ENCODE results near the gene DIAPH3. TPM values are rescaled to one million over a fixed set of nuclear protein-coding genes. Genes with fewer than 3 reads are reported as not detected.

DIAPH3 gene
- total and polyA plus RNA-seq, 4 donors, result 4.0 to 7.5 (median 5.6) TPM

GRCh38 chr13:59771272-59771671 is 392.5 kb downstream of the DIAPH3 start:
- H3K36me3 ChIP-seq (ENCODE audit: control insufficient read depth, insufficient read depth, low read length), result no peaks in the 10 kb centered on the region
- H3K4me3 ChIP-seq (ENCODE audit: low read depth, low read length), result no peak overlapping the region

DNA sequence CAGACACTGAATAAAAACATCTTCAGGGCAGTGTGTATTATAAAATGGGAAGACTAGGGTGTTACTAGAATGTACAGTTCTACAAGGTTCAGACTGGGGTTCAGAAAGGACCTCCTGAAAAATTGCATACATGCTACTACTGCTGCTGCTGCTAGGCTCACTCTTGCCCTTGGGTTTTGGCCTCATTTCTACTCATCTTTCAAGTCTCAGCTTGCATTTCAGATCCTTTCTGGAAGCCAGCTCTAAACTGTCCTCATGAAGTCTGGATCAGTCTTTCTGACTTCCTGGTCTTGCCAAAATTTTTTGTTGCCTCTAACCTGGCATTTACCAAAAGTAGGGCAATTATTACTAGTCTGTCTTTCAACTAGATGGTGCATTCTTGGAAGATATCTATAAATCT is 393.3 kb downstream of the DIAPH3 start:
- no peak overlapping the region for H3K4me3 ChIP-seq (ENCODE audit: low read depth, low read length)
- no peaks in the 10 kb centered on the region for H3K36me3 ChIP-seq (ENCODE audit: control insufficient read depth, insufficient read depth, low read length)
- no peak overlapping the region for H3K27ac ChIP-seq (ENCODE audit: low read depth, low read length)
- H3K27me3 ChIP-seq (ENCODE audit: control insufficient read depth, insufficient read depth, low read length), result no peaks in the 10 kb centered on the region
- no peak for DNase-seq (ENCODE audit: low read depth in 4 of 6, low spot score in 6 of 6)
- H3K9me3 ChIP-seq (ENCODE audit: control insufficient read depth, insufficient read depth, low read length), result no peaks in the 10 kb centered on the region
- no peaks in the 10 kb centered on the region for H3K4me1 ChIP-seq (ENCODE audit: control insufficient read depth, insufficient read depth, low read length)

More at GRCh38 chr13:59771272-59771671, 392.5 kb downstream of the DIAPH3 start:
- Histone ChIP-seq H3K27ac (ENCODE audit: low read depth, low read length) (no peak overlapping the region), H3K4me1 (ENCODE audit: control insufficient read depth, insufficient read depth, low read length) (no peaks in the 10 kb centered on the region), H3K9me3 (ENCODE audit: control insufficient read depth, insufficient read depth, low read length) (no peaks in the 10 kb centered on the region), H3K27me3 (ENCODE audit: control insufficient read depth, insufficient read depth, low read length) (no peaks in the 10 kb centered on the region)
- peak in 1 of 6 donors; percentile 51 for DNase-seq (ENCODE audit: low read depth in 4 of 6, low spot score in 6 of 6)

- Histone ChIP-seq H3K9me3 (ENCODE audit: control insufficient read depth, insufficient read depth, low read length) (no peaks in the 10 kb centered on the region), H3K4me3 (ENCODE audit: low read depth, low read length) (no peak overlapping the region), H3K27ac (ENCODE audit: low read depth, low read length) (no peak overlapping the region), H3K4me1 (ENCODE audit: control insufficient read depth, insufficient read depth, low read length) (no peaks in the 10 kb centered on the region), H3K27me3 (ENCODE audit: control insufficient read depth, insufficient read depth, low read length) (no peaks in the 10 kb centered on the region), H3K36me3 (ENCODE audit: control insufficient read depth, insufficient read depth, low read length) (no peaks in the 10 kb centered on the region)
- 88% methylated on average over 1 of the region's 1 CpG for WGBS (ENCODE audit: insufficient coverage)
- no peak for DNase-seq (ENCODE audit: low read depth in 4 of 6, low spot score in 6 of 6)
These were observed 397.5 kb downstream of the DIAPH3 start for GRCh38 chr13:59766236-59766635.

DNA sequence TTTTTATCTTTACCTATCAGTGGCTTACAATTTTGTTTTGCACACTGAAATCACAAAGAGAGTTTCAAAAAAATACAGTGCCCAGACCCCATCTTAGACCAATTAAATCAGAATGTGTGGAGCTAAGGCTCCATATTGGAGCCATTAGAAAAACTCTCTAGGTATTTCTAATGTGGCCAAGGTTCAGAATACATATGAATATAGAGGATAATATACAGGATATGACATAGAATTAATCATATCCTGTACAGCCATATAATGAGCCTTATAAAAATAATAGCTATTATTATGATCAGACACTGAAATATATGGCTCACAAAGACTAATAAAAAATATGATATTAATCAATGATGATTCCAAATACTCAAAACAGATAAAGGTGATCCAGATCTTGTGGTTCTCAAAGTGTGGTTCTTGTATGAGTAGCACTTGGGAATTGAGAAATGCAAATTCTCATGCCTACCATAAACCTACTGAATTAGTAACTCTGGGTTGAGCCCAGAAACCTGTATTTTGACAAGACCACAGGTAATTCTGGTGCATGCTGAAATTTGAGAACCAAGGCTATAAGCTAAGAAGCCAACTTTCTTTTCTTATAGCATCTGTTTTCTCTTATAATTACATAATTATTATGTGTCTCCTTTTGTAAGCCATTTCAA is 408.0 kb downstream of the DIAPH3 start:
- no peaks in the 10 kb centered on the region for H3K9me3 ChIP-seq (ENCODE audit: control insufficient read depth, insufficient read depth, low read length)
- H3K27me3 ChIP-seq (ENCODE audit: control insufficient read depth, insufficient read depth, low read length), result no peaks in the 10 kb centered on the region
- H3K27ac ChIP-seq (ENCODE audit: low read depth, low read length), result no peak overlapping the region
- H3K4me1 ChIP-seq (ENCODE audit: control insufficient read depth, insufficient read depth, low read length), result peaks cover 2% of the 10 kb centered on the region
- no peaks in the 10 kb centered on the region for H3K36me3 ChIP-seq (ENCODE audit: control insufficient read depth, insufficient read depth, low read length)
- no peak for DNase-seq (ENCODE audit: low read depth in 4 of 6, low spot score in 6 of 6)
- no peak overlapping the region for H3K4me3 ChIP-seq (ENCODE audit: low read depth, low read length)

DNA sequence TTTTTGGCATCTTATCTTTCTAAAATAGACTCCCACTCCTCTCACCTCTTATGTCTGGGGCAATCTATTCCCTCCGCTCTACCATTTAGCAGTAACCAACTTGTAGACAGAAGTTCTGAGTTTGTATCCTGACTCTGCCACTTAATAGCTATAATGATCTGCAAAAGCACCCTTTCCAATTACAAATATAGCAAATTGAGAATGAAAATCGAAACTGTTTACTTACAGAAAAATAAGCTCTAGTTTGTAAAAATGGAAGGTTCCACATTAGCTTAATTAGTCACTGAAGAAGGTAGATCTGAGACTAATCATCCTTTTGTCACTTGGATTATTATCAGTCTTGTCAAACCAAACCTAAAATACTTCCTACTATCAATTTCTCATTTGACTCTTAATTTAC is 409.3 kb downstream of the DIAPH3 start:
- Histone ChIP-seq H3K9me3 (ENCODE audit: control insufficient read depth, insufficient read depth, low read length) (no peaks in the 10 kb centered on the region), H3K4me1 (ENCODE audit: control insufficient read depth, insufficient read depth, low read length) (peaks cover 3% of the 10 kb centered on the region), H3K27me3 (ENCODE audit: control insufficient read depth, insufficient read depth, low read length) (no peaks in the 10 kb centered on the region), H3K36me3 (ENCODE audit: control insufficient read depth, insufficient read depth, low read length) (no peaks in the 10 kb centered on the region), H3K4me3 (ENCODE audit: low read depth, low read length) (no peak overlapping the region), H3K27ac (ENCODE audit: low read depth, low read length) (no peak overlapping the region)
- WGBS (ENCODE audit: insufficient coverage), result 100% methylated on average over 1 of the region's 2 CpGs
- DNase-seq (ENCODE audit: low read depth in 4 of 6, low spot score in 6 of 6), result no peak

DNA sequence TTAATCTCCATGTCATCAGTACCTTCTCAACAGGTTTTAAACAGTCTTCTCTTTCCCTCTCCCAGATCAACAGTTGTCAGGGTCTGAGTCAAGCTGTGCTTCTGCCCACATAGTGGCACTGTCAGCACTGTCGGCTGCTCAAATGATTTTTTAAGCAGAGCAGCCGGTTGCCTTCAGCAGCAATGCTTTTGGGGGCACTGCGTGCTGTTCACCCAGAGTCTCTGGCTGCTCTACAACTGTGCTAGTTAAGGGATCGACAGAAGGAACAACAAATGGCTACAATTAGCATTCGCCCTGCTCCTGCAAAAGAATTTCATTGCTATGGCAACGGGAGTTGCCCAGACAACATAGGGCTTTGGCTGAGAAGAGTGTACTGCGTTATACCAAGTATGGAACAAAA is 412.9 kb downstream of the DIAPH3 start:
- Histone ChIP-seq H3K9me3 (ENCODE audit: control insufficient read depth, insufficient read depth, low read length) (no peaks in the 10 kb centered on the region), H3K4me3 (ENCODE audit: low read depth, low read length) (peak overlapping the region; percentile 26)

DNA sequence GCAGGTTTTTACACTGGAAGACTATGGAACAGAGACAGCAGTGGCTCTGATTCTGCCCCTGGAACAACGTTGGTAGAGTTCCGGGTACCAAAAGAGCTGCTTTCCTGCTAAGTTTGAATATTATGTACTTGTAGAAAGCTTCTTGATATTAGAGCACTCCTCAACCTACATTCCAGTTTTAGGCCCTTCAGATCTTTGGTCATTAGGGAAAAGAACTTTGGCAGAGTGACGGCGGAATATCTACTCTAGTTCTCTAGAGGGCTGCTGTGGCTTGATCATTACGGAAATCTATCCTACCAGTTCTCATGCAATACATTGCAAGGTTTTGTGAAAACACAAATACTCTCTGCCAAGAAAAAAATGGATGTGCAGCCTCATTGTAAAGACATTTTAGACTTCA is 415.7 kb downstream of the DIAPH3 start:
- no peaks in the 10 kb centered on the region for H3K36me3 ChIP-seq (ENCODE audit: control insufficient read depth, insufficient read depth, low read length)
- no peak overlapping the region for H3K4me3 ChIP-seq (ENCODE audit: low read depth, low read length)
- peaks cover 3% of the 10 kb centered on the region for H3K4me1 ChIP-seq (ENCODE audit: control insufficient read depth, insufficient read depth, low read length)
- no CpG with 5 or more reads among the region's 5 CpGs for WGBS (ENCODE audit: insufficient coverage)
- H3K9me3 ChIP-seq (ENCODE audit: control insufficient read depth, insufficient read depth, low read length), result no peaks in the 10 kb centered on the region
- H3K27ac ChIP-seq (ENCODE audit: low read depth, low read length), result no peak overlapping the region
- no peak for DNase-seq (ENCODE audit: low read depth in 4 of 6, low spot score in 6 of 6)
- H3K27me3 ChIP-seq (ENCODE audit: control insufficient read depth, insufficient read depth, low read length), result no peaks in the 10 kb centered on the region

More for the DNA sequence above, 412.9 kb downstream of the DIAPH3 start:
- Histone ChIP-seq H3K36me3 (ENCODE audit: control insufficient read depth, insufficient read depth, low read length) (no peaks in the 10 kb centered on the region), H3K27ac (ENCODE audit: low read depth, low read length) (peak overlapping the region; percentile 76), H3K4me1 (ENCODE audit: control insufficient read depth, insufficient read depth, low read length) (peaks cover 3% of the 10 kb centered on the region), H3K27me3 (ENCODE audit: control insufficient read depth, insufficient read depth, low read length) (no peaks in the 10 kb centered on the region)
- 0% methylated on average over 3 of the region's 7 CpGs for WGBS (ENCODE audit: insufficient coverage)
- peak; percentile 86 to 98 (median 88) for DNase-seq (ENCODE audit: low read depth in 4 of 6, low spot score in 6 of 6)

- Histone ChIP-seq H3K36me3 (ENCODE audit: control insufficient read depth, insufficient read depth, low read length) (no peaks in the 10 kb centered on the region), H3K27me3 (ENCODE audit: control insufficient read depth, insufficient read depth, low read length) (no peaks in the 10 kb centered on the region), H3K27ac (ENCODE audit: low read depth, low read length) (no peak overlapping the region), H3K4me3 (ENCODE audit: low read depth, low read length) (no peak overlapping the region), H3K9me3 (ENCODE audit: control insufficient read depth, insufficient read depth, low read length) (no peaks in the 10 kb centered on the region), H3K4me1 (ENCODE audit: control insufficient read depth, insufficient read depth, low read length) (peaks cover 3% of the 10 kb centered on the region)
- no peak for DNase-seq (ENCODE audit: low read depth in 4 of 6, low spot score in 6 of 6)
- no CpG with 5 or more reads among the region's 1 CpG for WGBS (ENCODE audit: insufficient coverage)
These were observed 416.2 kb downstream of the DIAPH3 start for GRCh38 chr13:59747529-59747928.

DNA sequence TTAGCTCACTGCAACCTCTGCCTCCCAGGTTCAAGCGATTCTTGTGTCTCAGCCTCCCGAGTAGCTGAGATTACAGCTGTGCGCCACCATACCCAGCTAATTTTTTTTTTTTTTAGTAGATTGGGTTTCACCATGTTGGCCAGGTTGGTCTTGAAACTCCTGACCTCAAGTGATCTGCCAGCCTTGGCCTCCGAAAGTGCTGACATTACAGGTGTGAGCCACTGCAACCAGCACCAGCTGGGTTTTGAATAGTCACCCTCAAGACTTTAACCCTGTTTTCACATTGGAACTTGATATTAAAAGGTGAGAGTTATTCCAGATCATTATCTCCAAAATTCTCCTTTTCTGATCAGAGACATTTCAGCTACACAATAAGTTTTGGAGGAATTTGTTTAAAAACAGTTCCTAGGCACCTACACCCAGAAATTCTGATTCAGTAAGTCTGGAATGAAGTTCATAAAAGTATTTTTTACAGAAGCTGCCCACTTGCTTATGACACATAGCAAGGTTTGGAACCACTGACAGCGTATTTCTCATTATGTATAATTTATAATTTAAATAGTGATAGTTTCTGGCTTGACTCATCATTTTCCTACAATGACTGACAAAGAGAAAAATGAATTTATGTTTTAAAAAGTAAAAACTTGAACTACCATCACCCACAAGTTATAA is 417.3 kb downstream of the DIAPH3 start:
- Histone ChIP-seq H3K36me3 (ENCODE audit: control insufficient read depth, insufficient read depth, low read length) (no peaks in the 10 kb centered on the region), H3K9me3 (ENCODE audit: control insufficient read depth, insufficient read depth, low read length) (no peaks in the 10 kb centered on the region), H3K27me3 (ENCODE audit: control insufficient read depth, insufficient read depth, low read length) (no peaks in the 10 kb centered on the region), H3K4me3 (ENCODE audit: low read depth, low read length) (no peak overlapping the region), H3K27ac (ENCODE audit: low read depth, low read length) (no peak overlapping the region), H3K4me1 (ENCODE audit: control insufficient read depth, insufficient read depth, low read length) (peaks cover 3% of the 10 kb centered on the region)
- no CpG with 5 or more reads among the region's 5 CpGs for WGBS (ENCODE audit: insufficient coverage)
- DNase-seq (ENCODE audit: low read depth in 4 of 6, low spot score in 6 of 6), result no peak

- Histone ChIP-seq H3K4me1 (ENCODE audit: control insufficient read depth, insufficient read depth, low read length) (no peaks in the 10 kb centered on the region), H3K27ac (ENCODE audit: low read depth, low read length) (no peak overlapping the region), H3K9me3 (ENCODE audit: control insufficient read depth, insufficient read depth, low read length) (no peaks in the 10 kb centered on the region), H3K27me3 (ENCODE audit: control insufficient read depth, insufficient read depth, low read length) (no peaks in the 10 kb centered on the region), H3K36me3 (ENCODE audit: control insufficient read depth, insufficient read depth, low read length) (no peaks in the 10 kb centered on the region), H3K4me3 (ENCODE audit: low read depth, low read length) (no peak overlapping the region)
- no peak for DNase-seq (ENCODE audit: low read depth in 4 of 6, low spot score in 6 of 6)
- WGBS (ENCODE audit: insufficient coverage), result no CpG with 5 or more reads among the region's 1 CpG
These were observed 418.3 kb downstream of the DIAPH3 start for GRCh38 chr13:59745392-59745788.
